ENCODE measurements around the gene F2. TPM values are rescaled to one million over a fixed set of nuclear protein-coding genes. Genes with fewer than 3 reads are reported as not detected.
"Not testable (repeated sequence)": the region's sequence is repeated elsewhere in the genome, so short reads cannot be mapped to it uniquely, and the experiment has no call there.

F2 gene
- 0.30 TPM in 1 of 2 replicates, not detected in the other for total RNA-seq

DNA sequence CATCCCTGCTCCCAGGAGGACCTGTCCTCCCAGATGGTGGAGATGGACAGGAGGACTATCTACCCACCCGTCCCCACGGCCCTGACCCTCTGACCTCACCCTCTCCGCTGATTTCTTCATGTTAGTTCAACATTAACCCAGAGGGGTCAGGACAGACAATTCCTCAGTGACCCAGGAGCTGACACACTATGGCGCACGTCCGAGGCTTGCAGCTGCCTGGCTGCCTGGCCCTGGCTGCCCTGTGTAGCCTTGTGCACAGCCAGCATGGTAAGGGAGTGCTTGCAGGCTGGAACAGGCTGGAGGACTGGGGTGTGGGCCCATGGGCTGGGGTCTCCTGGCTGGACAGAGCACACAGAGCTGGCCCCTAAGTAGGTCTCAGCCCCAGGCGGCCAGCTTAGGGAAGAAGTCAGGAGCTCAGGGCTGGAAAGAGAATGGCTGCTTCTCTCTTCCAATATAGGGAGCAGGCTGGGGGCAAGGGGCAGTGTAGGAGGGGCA is at the start of gene F2:
TSS of gene F2 (plus strand) at position 166 of the 495 bp plus-strand sequence. CDS start at position 189, 23 bp downstream.
- no peak for DNase-seq
- peaks cover 3% of the 10 kb centered on the region for H3K4me1 Mint-ChIP-seq
- no peak within 1 kb of the TSS for H3K4me3 Mint-ChIP-seq
- no peak within 1 kb of the TSS for H3K27ac Mint-ChIP-seq
- no peaks in the 10 kb centered on the region for H3K36me3 Mint-ChIP-seq (ENCODE audit: low read depth)
- no peaks in the 10 kb centered on the region for H3K9me3 Mint-ChIP-seq
- intact Hi-C loops (cut with micrococcal nuclease) = no loop called here
- no peaks in the 10 kb centered on the region for H3K27me3 Mint-ChIP-seq

DNA sequence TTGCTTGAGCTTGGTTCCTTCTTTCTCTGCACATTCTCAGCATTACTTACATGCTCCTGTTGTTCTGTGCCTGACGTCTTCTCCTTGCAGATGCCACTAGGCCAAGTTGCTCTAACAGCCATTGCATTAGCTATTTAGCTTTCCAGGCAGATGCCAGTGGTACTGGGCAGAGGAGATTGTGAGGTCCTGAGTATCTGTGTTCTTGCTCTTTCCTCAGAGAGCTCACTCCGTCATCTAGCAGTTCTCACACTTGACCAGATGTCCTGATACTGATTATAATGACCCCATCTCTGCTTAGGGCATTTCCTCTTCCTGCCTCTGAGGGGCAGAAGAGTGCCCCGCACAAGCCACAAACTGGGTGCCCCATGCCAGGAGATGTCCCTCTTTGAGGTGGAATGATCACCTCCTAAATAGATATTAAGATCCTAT is 49.3 kb upstream of the F2 start:
- intact Hi-C loops (cut with micrococcal nuclease) = loop anchor here (2.0 kb wide), 1 partner anchor 31 kb away; the partner anchor contains the start of genes ARHGAP1 and ZNF408
- H3K4me1 Mint-ChIP-seq = peaks cover 34% of the 10 kb centered on the region
- no peaks in the 10 kb centered on the region for H3K9me3 Mint-ChIP-seq
- peaks cover 59% of the 10 kb centered on the region for H3K36me3 Mint-ChIP-seq (ENCODE audit: low read depth)
- H3K27me3 Mint-ChIP-seq = no peaks in the 10 kb centered on the region
- peak overlapping the region; percentile 74 for H3K27ac Mint-ChIP-seq
- DNase-seq = no peak
- no peak overlapping the region for H3K4me3 Mint-ChIP-seq

DNA sequence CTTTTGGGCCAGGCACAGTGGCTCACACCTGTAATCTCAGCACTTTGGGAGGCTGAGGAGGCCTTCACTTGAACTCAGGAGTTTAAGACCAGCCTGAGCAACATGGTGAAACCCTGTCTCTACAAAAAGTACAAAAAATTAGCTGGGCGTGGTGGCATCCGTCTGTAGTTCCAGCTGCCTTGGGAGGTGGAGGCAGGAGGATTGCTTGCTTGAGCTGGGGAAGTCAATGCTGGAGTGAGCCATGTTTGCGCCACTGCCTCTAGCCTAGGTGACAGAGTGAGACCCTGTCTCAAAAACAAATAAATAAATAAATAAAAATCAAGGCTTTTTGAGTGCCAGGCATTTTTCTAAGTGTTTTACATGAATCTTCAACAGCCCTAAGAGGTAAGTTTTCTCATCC is 48.5 kb upstream of the F2 start:
- H3K27me3 Mint-ChIP-seq, DNase-seq, H3K9me3 Mint-ChIP-seq, H3K4me3 Mint-ChIP-seq: not testable (repeated sequence)
- intact Hi-C loops (cut with micrococcal nuclease) = loop anchor here (2.0 kb wide), 1 partner anchor 30 kb away; the partner anchor contains the start of genes ARHGAP1 and ZNF408
- Mint-ChIP-seq H3K36me3 (ENCODE audit: low read depth) (peaks cover 55% of the 10 kb centered on the region), H3K4me1 (peaks cover 41% of the 10 kb centered on the region), H3K27ac (peak overlapping the region; percentile 90)

DNA sequence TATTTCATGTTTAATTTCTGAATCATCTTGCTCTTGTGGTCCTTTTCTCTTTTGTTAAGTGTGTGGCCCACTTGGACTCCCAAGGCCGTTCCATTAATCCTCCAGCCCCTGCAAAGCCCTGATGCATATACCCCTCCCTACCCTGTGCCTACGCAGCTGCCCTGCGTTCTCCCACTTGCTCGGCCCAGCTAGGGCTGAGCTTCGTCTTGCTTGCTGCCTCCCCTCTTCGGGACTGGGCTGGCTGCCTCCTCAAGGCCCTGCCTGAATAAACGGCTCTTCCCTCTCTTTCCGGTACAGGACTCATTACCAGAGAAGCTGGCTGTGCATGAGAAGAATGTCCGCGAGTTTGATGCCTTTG is 47.1 kb upstream of the F2 start:
- intact Hi-C loops (cut with micrococcal nuclease) = loop anchor here (2.0 kb wide), 1 partner anchor 29 kb away; the partner anchor contains the start of genes ARHGAP1 and ZNF408
- Mint-ChIP-seq H3K27ac (peak overlapping the region; percentile 70), H3K36me3 (ENCODE audit: low read depth) (peaks cover 52% of the 10 kb centered on the region), H3K27me3 (no peaks in the 10 kb centered on the region), H3K9me3 (no peaks in the 10 kb centered on the region), H3K4me3 (peak overlapping the region; percentile 50), H3K4me1 (peaks cover 46% of the 10 kb centered on the region)
- DNase-seq = no peak

DNA sequence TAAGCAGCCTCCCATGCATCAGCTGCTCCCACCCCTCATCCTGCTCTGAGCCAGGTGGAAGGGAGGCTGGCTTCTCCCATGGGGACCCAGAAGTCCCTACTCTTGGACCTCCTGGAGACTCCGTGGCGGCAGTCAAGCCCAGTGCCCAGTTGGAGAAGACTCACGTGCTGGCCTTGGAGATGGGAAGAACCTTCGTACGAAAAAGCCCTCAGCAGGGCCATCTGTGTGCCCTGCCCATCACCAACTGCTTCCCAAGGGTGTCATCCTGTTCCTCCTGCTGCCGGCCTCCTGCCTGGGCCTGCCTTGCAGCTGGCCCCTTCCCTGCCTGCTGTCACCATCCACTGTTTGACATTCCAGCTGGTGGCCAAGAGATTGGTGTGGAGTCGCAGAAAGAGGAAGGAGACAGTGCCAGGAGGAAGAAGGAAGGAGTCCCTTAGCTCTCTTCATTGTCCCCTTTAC is 46.6 kb upstream of the F2 start:
- intact Hi-C loops (cut with micrococcal nuclease) = no loop called here
- Mint-ChIP-seq H3K27ac (peak overlapping the region; percentile 79), H3K27me3 (no peaks in the 10 kb centered on the region), H3K4me3 (peak overlapping the region; percentile 51), H3K36me3 (ENCODE audit: low read depth) (peaks cover 52% of the 10 kb centered on the region), H3K9me3 (no peaks in the 10 kb centered on the region), H3K4me1 (peaks cover 48% of the 10 kb centered on the region)
- no peak for DNase-seq

DNA sequence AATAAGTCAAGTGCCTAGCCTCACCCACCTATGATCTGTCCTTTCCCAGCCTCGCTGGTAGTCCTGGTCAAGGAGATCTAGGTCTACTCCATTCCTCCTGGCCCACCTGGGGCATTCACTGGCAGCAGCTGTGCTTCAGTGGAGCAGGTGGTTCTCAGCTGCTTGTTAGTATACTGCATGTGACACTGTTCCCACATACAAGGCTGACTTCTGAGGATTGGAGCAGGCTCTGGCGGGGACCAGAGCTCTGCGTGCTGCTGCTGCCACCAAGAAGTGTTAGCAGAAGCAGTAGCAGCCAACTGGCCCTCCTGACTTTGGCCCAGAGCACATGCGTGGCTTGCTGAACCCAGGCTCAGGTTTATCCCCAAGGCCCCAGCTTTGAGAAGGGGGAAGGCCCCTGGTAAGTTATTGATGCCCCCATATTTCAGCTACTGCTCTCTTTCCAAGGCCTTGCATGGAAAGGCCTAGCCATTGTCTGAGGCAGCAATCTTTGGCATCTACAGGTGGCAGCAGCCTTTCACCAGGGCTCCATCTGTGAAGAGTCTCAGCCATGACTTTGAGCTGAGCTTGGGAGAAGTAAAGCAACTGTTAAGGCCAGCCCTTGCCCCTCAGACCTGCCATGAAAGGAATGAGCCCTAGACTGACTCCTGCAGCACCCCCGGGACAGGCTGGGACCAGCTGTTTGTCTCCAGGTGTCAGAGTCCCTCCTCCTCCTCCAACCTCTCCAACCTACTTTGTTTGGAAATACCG is 45.1 kb upstream of the F2 start:
- peaks cover 50% of the 10 kb centered on the region for H3K36me3 Mint-ChIP-seq (ENCODE audit: low read depth)
- H3K27me3 Mint-ChIP-seq = no peaks in the 10 kb centered on the region
- H3K27ac Mint-ChIP-seq = no peak overlapping the region
- intact Hi-C loops (cut with micrococcal nuclease) = no loop called here
- DNase-seq = no peak
- H3K9me3 Mint-ChIP-seq = no peaks in the 10 kb centered on the region
- no peak overlapping the region for H3K4me3 Mint-ChIP-seq
- peaks cover 48% of the 10 kb centered on the region for H3K4me1 Mint-ChIP-seq

DNA sequence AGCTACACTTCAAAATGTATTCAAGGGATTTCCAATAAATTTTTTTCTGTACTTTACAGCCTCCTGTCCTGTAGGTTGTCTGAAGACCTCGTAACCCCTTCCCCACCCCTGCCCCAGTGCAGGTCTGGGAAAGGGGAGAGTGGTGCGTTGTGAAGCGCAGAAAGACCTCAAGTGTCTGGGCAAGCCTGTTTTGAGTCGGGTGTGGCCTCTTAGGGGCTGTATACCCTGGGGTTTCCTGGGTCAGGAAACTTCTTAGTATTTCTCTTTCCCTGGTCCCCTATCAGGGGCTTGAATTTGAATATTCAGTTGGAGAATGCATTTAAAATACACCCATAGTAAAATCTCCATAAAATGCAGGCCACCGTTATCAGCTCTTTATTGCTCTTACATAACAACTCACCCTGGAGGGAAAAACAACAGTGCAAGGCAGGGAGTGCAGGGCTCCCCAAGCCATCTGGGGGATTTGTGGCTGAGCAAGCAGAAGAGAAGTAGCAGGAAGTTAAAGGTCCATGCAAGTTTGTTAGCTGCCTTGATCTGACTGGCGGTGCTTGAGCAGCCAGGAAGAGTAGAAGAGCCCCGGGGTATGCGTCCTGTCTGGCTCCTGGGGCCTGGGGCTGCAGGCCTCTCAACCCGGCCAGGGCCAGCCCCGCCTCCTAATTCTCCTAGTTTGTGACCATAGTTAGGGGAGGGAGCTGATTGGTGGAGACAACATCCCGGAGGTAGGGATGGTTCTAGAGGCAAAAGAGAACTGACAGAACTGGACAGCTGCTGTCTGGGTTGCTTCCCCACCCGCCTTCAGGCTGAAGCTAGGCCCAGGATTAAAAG is 44.3 kb upstream of the F2 start:
- intact Hi-C loops (cut with micrococcal nuclease) = no loop called here
- Mint-ChIP-seq H3K36me3 (ENCODE audit: low read depth) (peaks cover 46% of the 10 kb centered on the region), H3K4me1 (peaks cover 43% of the 10 kb centered on the region), H3K9me3 (no peaks in the 10 kb centered on the region), H3K27ac (peak overlapping the region; percentile 67), H3K4me3 (peak overlapping the region; percentile 26), H3K27me3 (no peaks in the 10 kb centered on the region)
- DNase-seq = peak; percentile 74

DNA sequence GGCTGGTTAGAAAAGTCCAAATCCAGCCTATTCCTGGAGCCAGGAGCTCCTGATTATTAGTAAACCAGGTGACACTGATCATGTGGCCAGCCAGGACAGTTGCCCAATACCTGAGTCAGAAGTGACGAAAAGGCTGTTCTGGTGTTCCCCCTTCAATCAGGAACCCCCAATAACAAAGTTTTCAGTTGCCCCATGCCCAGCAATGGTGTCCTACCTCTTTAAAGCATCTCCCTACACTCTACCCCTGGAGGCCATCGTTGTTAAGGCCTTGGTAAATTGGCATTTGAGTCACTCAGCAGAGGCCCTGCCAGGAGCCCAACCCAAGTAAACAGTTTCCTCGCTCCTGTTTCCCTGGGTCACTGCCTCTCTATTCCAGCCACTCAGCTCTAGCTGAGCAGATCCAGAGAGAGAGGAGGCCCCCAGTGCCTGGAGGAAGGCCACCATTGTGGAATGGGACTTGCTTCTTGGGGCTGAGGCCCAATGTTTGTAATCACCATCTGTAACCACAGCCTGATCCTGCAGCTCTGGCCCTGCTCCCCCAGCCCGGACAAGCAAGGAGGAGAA is 43.6 kb upstream of the F2 start:
- no peak overlapping the region for H3K4me3 Mint-ChIP-seq
- peak overlapping the region; percentile 25 for H3K27ac Mint-ChIP-seq
- H3K27me3 Mint-ChIP-seq = no peaks in the 10 kb centered on the region
- intact Hi-C loops (cut with micrococcal nuclease) = no loop called here
- no peak for DNase-seq
- H3K36me3 Mint-ChIP-seq (ENCODE audit: low read depth) = peaks cover 43% of the 10 kb centered on the region
- H3K9me3 Mint-ChIP-seq = no peaks in the 10 kb centered on the region
- peaks cover 38% of the 10 kb centered on the region for H3K4me1 Mint-ChIP-seq

DNA sequence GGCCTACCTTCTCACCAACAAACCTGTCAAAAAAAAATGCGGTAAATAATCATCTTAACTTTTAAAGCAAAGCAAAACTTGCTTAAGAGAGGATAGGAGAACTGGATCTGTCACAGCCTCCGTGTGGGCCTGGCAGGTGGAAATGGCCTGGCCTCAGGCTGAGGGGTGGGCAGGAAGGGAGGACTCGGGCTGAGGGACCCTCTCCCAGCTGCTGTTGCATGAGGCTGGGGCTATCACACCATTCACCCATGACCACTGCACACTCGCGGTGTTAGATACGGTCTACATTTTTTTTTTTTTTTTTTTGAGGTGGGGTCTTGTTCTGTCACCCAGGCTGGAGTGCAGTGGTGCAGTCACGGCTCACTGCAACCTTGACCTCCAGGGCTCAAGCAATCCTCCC is 43.1 kb upstream of the F2 start:
- intact Hi-C loops (cut with micrococcal nuclease) = no loop called here
- Mint-ChIP-seq H3K27ac (peak overlapping the region; percentile 25), H3K36me3 (ENCODE audit: low read depth) (peaks cover 46% of the 10 kb centered on the region), H3K4me1 (peaks cover 34% of the 10 kb centered on the region), H3K27me3 (no peaks in the 10 kb centered on the region), H3K4me3 (no peak overlapping the region), H3K9me3 (no peaks in the 10 kb centered on the region)
- DNase-seq = no peak

DNA sequence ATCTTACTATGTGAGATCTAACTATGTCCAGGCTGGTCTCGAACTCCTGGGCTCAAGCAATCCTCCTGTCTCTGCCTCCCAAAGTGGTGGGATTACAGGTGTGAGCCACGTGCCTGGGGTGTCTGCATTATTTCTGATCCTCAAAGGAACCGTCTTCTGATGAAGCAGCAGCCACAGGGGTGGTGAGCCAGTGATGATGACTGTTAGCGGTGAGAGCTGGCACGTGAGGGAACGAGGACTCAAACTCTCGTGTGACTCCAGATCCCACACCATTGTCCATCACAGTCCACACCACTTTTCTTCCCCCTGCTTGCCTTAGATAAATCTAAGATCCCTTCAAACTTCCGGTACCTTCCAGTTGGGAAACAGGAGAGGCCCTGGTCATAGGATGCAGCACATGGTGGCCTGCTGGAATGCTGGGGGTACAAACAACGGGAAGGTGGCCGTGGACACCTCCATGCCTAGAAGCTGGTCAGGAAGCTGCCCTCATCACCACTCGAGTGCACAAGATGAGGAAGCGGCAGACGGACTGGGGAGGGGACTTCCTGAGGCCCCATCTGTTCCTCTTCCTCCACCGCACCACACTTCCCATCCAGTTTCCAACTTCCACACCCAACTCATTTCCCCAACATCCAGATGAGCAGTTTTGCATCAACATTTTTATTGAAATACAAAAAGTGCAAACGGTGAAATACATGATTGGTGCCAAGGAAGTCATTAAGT is 42.4 kb upstream of the F2 start:
- H3K36me3 Mint-ChIP-seq (ENCODE audit: low read depth) = peaks cover 42% of the 10 kb centered on the region
- no peaks in the 10 kb centered on the region for H3K27me3 Mint-ChIP-seq
- H3K27ac Mint-ChIP-seq = no peak overlapping the region
- H3K4me3 Mint-ChIP-seq = no peak overlapping the region
- intact Hi-C loops (cut with micrococcal nuclease) = no loop called here
- DNase-seq = no peak
- H3K4me1 Mint-ChIP-seq = peaks cover 30% of the 10 kb centered on the region
- no peaks in the 10 kb centered on the region for H3K9me3 Mint-ChIP-seq

DNA sequence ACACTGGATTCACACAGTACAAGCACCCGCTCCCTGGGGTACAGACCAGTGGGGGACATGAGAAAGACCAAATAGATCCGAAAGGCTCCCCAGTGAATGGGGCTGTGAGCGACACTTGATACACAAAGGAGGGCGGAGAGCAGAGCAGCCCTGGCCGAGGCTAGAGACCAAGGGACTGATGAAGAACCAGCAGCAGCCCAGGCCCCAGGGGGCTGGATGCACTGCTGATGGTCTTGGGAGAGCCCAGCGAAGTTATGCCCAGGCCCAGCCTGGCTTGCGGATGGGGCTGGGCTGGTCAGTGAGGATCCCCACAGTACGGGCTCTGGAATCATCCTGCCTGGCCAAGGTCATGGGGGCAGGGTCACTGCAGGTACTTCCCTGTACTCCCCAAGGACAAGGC is 41.8 kb upstream of the F2 start:
- DNase-seq = no peak
- H3K4me3 Mint-ChIP-seq = no peak overlapping the region
- no peak overlapping the region for H3K27ac Mint-ChIP-seq
- intact Hi-C loops (cut with micrococcal nuclease) = no loop called here
- no peaks in the 10 kb centered on the region for H3K27me3 Mint-ChIP-seq
- H3K9me3 Mint-ChIP-seq = no peaks in the 10 kb centered on the region
- H3K4me1 Mint-ChIP-seq = peaks cover 24% of the 10 kb centered on the region
- H3K36me3 Mint-ChIP-seq (ENCODE audit: low read depth) = peaks cover 36% of the 10 kb centered on the region

DNA sequence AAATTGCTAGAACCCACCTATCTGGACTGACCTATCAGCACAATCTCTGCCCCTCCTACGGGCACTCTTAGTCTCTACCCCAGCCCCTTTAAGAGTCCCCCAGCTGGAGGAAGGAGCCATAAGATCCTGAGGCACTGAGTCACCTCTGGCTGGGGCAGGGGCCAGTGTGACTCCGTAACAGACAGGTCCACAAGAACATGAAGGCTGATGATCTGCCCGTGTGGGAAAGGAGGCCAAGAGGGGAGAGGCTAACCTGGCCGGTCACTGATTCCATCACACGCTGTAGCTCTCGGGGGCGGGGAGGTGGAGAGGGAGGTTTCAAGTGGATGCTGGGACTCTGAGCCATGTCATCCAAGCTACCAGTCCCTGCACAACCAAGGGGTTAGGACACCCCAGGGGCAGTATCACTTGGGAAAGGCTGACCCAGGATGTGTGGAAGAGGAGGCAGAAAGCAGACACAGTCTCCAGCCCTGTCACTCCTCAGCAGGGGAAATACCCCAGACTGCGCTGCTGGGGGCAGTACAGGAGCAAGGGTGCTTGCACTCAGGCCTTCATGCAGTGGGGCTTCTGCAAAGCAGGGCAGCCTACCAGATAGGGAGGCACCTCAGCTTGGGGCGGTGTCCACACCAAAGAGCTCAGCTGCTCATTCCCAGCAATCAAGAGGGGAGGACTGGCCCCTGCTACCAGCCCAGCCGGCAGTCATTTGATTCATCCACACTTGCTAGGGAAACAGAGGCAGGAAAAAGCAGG is 40.8 kb upstream of the F2 start:
- H3K36me3 Mint-ChIP-seq (ENCODE audit: low read depth) = peaks cover 28% of the 10 kb centered on the region
- intact Hi-C loops (cut with micrococcal nuclease) = no loop called here
- H3K27ac Mint-ChIP-seq = peak overlapping the region; percentile 53
- peaks cover 19% of the 10 kb centered on the region for H3K4me1 Mint-ChIP-seq
- H3K4me3 Mint-ChIP-seq = no peak overlapping the region
- H3K27me3 Mint-ChIP-seq = no peaks in the 10 kb centered on the region
- no peaks in the 10 kb centered on the region for H3K9me3 Mint-ChIP-seq
- DNase-seq = no peak

DNA sequence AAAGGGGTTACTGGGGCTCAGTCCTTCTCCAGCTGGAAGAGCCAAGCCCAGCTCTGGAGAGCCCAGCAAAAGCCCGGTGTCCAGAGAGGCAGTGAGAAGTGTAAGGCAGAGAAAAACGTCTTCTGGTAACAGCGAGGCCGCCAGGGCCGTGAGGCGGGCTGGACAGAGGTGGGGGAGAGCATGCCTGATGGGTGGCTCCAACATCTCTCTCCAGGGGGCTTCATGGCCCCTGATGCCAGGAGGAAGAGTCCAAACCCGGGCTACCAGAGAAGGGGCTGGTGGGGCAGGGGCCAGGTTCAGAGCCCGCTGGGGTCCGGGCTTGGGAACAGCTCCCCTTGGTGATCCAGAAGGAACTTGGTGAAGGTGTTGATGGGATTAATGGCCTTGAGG is 40.3 kb upstream of the F2 start:
- no peaks in the 10 kb centered on the region for H3K9me3 Mint-ChIP-seq
- peaks cover 19% of the 10 kb centered on the region for H3K4me1 Mint-ChIP-seq
- intact Hi-C loops (cut with micrococcal nuclease) = no loop called here
- H3K27ac Mint-ChIP-seq = no peak overlapping the region
- no peaks in the 10 kb centered on the region for H3K27me3 Mint-ChIP-seq
- peaks cover 25% of the 10 kb centered on the region for H3K36me3 Mint-ChIP-seq (ENCODE audit: low read depth)
- no peak for DNase-seq
- no peak overlapping the region for H3K4me3 Mint-ChIP-seq

Data from activated CD4-positive, alpha-beta T cell treated with anti-CD3 and anti-CD28 coated beads, Interleukin-2, amount 10 ng/mL, durations not matched to agents 24 days and 14 days (primary cell).